ENCODE measurements around the gene EFNB3.

The EFNB3 gene

GRCh38 chr17:7719661-7720060, 14.7 kb downstream of the EFNB3 start:
- WGBS, 2 experiments, result 79 to 82% methylated on average over 9 of the region's 9 CpGs
- Histone ChIP-seq H3K4me1 (ENCODE audit: control insufficient read depth, insufficient read depth, low read length) (peaks cover 22% of the 10 kb centered on the region), H3K27me3 (ENCODE audit: control insufficient read depth, insufficient read depth, low read length, poor library complexity, severe bottlenecking) (peaks cover 16% of the 10 kb centered on the region), H3K4me3 (ENCODE audit: insufficient read depth, low read depth, low read length) (no peak overlapping the region), H3K27ac (ENCODE audit: insufficient read depth, low read depth, low read length, poor library complexity, severe bottlenecking) (no peak overlapping the region), H3K36me3 (ENCODE audit: control insufficient read depth, insufficient read depth, low read length) (no peaks in the 10 kb centered on the region), H3K9me3 (ENCODE audit: control insufficient read depth, low read length) (no peaks in the 10 kb centered on the region)

- Histone ChIP-seq H3K4me1 (ENCODE audit: control insufficient read depth, insufficient read depth, low read length) (peaks cover 17% of the 10 kb centered on the region), H3K9me3 (ENCODE audit: control insufficient read depth, low read length) (no peaks in the 10 kb centered on the region), H3K27ac (ENCODE audit: insufficient read depth, low read depth, low read length, poor library complexity, severe bottlenecking) (no peak overlapping the region), H3K27me3 (ENCODE audit: control insufficient read depth, insufficient read depth, low read length, poor library complexity, severe bottlenecking) (peaks cover 16% of the 10 kb centered on the region), H3K4me3 (ENCODE audit: insufficient read depth, low read depth, low read length) (no peak overlapping the region), H3K36me3 (ENCODE audit: control insufficient read depth, insufficient read depth, low read length) (no peaks in the 10 kb centered on the region)
- 78 to 79% methylated on average over 4 of the region's 4 CpGs for WGBS, 2 experiments
Measured at GRCh38 chr17:7720125-7720524, 15.1 kb downstream of the EFNB3 start.

- WGBS, 2 experiments, result 74 to 80% methylated on average over 2 of the region's 2 CpGs
- H3K36me3 ChIP-seq (ENCODE audit: control insufficient read depth, insufficient read depth, low read length), result no peaks in the 10 kb centered on the region
Measured at GRCh38 chr17:7721612-7722011, 16.6 kb downstream of the EFNB3 start.

GRCh38 chr17:7727886-7728285, 22.9 kb downstream of the EFNB3 start:
- Histone ChIP-seq H3K4me1 (ENCODE audit: control insufficient read depth, insufficient read depth, low read length) (no peaks in the 10 kb centered on the region), H3K27ac (ENCODE audit: insufficient read depth, low read depth, low read length, poor library complexity, severe bottlenecking) (no peak overlapping the region), H3K4me3 (ENCODE audit: insufficient read depth, low read depth, low read length) (no peak overlapping the region), H3K36me3 (ENCODE audit: control insufficient read depth, insufficient read depth, low read length) (no peaks in the 10 kb centered on the region), H3K27me3 (ENCODE audit: control insufficient read depth, insufficient read depth, low read length, poor library complexity, severe bottlenecking) (peaks cover 6% of the 10 kb centered on the region), H3K9me3 (ENCODE audit: control insufficient read depth, low read length) (no peaks in the 10 kb centered on the region)
- 92 to 94% methylated on average over 3 of the region's 3 CpGs for WGBS, 2 experiments

More at GRCh38 chr17:7721612-7722011, 16.6 kb downstream of the EFNB3 start:
- Histone ChIP-seq H3K4me3 (ENCODE audit: insufficient read depth, low read depth, low read length) (no peak overlapping the region), H3K4me1 (ENCODE audit: control insufficient read depth, insufficient read depth, low read length) (peaks cover 2% of the 10 kb centered on the region), H3K27me3 (ENCODE audit: control insufficient read depth, insufficient read depth, low read length, poor library complexity, severe bottlenecking) (peaks cover 16% of the 10 kb centered on the region), H3K27ac (ENCODE audit: insufficient read depth, low read depth, low read length, poor library complexity, severe bottlenecking) (no peak overlapping the region), H3K9me3 (ENCODE audit: control insufficient read depth, low read length) (no peaks in the 10 kb centered on the region)

- Histone ChIP-seq H3K9me3 (ENCODE audit: control insufficient read depth, low read length) (no peaks in the 10 kb centered on the region), H3K27ac (ENCODE audit: insufficient read depth, low read depth, low read length, poor library complexity, severe bottlenecking) (no peak overlapping the region), H3K4me1 (ENCODE audit: control insufficient read depth, insufficient read depth, low read length) (no peaks in the 10 kb centered on the region), H3K4me3 (ENCODE audit: insufficient read depth, low read depth, low read length) (no peak overlapping the region), H3K27me3 (ENCODE audit: control insufficient read depth, insufficient read depth, low read length, poor library complexity, severe bottlenecking) (peaks cover 8% of the 10 kb centered on the region), H3K36me3 (ENCODE audit: control insufficient read depth, insufficient read depth, low read length) (no peaks in the 10 kb centered on the region)
- WGBS, 2 experiments, result 50 to 77% methylated on average over 1 of the region's 1 CpG
Measured at GRCh38 chr17:7729816-7730215, 24.8 kb downstream of the EFNB3 start.

- 88 to 92% methylated on average over 14 of the region's 14 CpGs for WGBS, 2 experiments
- no peaks in the 10 kb centered on the region for H3K9me3 ChIP-seq (ENCODE audit: control insufficient read depth, low read length)
- no peak overlapping the region for H3K27ac ChIP-seq (ENCODE audit: insufficient read depth, low read depth, low read length, poor library complexity, severe bottlenecking)
- H3K27me3 ChIP-seq (ENCODE audit: control insufficient read depth, insufficient read depth, low read length, poor library complexity, severe bottlenecking), result peaks cover 18% of the 10 kb centered on the region
- no peak overlapping the region for H3K4me3 ChIP-seq (ENCODE audit: insufficient read depth, low read depth, low read length)
- no peaks in the 10 kb centered on the region for H3K36me3 ChIP-seq (ENCODE audit: control insufficient read depth, insufficient read depth, low read length)
- H3K4me1 ChIP-seq (ENCODE audit: control insufficient read depth, insufficient read depth, low read length), result no peaks in the 10 kb centered on the region
Measured at GRCh38 chr17:7732981-7733539, 28.1 kb downstream of the EFNB3 start.

- Histone ChIP-seq H3K27ac (ENCODE audit: insufficient read depth, low read depth, low read length, poor library complexity, severe bottlenecking) (no peak overlapping the region), H3K36me3 (ENCODE audit: control insufficient read depth, insufficient read depth, low read length) (no peaks in the 10 kb centered on the region), H3K4me3 (ENCODE audit: insufficient read depth, low read depth, low read length) (no peak overlapping the region), H3K9me3 (ENCODE audit: control insufficient read depth, low read length) (no peaks in the 10 kb centered on the region), H3K27me3 (ENCODE audit: control insufficient read depth, insufficient read depth, low read length, poor library complexity, severe bottlenecking) (peaks cover 18% of the 10 kb centered on the region), H3K4me1 (ENCODE audit: control insufficient read depth, insufficient read depth, low read length) (no peaks in the 10 kb centered on the region)
- WGBS, 2 experiments, result 92 to 94% methylated on average over 5 of the region's 5 CpGs
Measured at GRCh38 chr17:7737601-7738000, 32.6 kb downstream of the EFNB3 start.

- Histone ChIP-seq H3K27me3 (ENCODE audit: control insufficient read depth, insufficient read depth, low read length, poor library complexity, severe bottlenecking) (peaks cover 14% of the 10 kb centered on the region), H3K4me1 (ENCODE audit: control insufficient read depth, insufficient read depth, low read length) (no peaks in the 10 kb centered on the region), H3K27ac (ENCODE audit: insufficient read depth, low read depth, low read length, poor library complexity, severe bottlenecking) (no peak overlapping the region), H3K4me3 (ENCODE audit: insufficient read depth, low read depth, low read length) (no peak overlapping the region), H3K36me3 (ENCODE audit: control insufficient read depth, insufficient read depth, low read length) (no peaks in the 10 kb centered on the region), H3K9me3 (ENCODE audit: control insufficient read depth, low read length) (no peaks in the 10 kb centered on the region)
- 88 to 90% methylated on average over 14 of the region's 14 CpGs for WGBS, 2 experiments
Measured at GRCh38 chr17:7739746-7740145, 34.7 kb downstream of the EFNB3 start.

GRCh38 chr17:7740481-7741001, 35.5 kb downstream of the EFNB3 start:
- H3K36me3 ChIP-seq (ENCODE audit: control insufficient read depth, insufficient read depth, low read length), result no peaks in the 10 kb centered on the region
- H3K9me3 ChIP-seq (ENCODE audit: control insufficient read depth, low read length), result no peaks in the 10 kb centered on the region
- WGBS, 2 experiments, result 93% methylated on average over 42 of the region's 42 CpGs
- no peak overlapping the region for H3K4me3 ChIP-seq (ENCODE audit: insufficient read depth, low read depth, low read length)
- H3K27me3 ChIP-seq (ENCODE audit: control insufficient read depth, insufficient read depth, low read length, poor library complexity, severe bottlenecking), result peaks cover 14% of the 10 kb centered on the region
- no peaks in the 10 kb centered on the region for H3K4me1 ChIP-seq (ENCODE audit: control insufficient read depth, insufficient read depth, low read length)
- H3K27ac ChIP-seq (ENCODE audit: insufficient read depth, low read depth, low read length, poor library complexity, severe bottlenecking), result no peak overlapping the region

- no peaks in the 10 kb centered on the region for H3K9me3 ChIP-seq (ENCODE audit: control insufficient read depth, low read length)
- H3K4me3 ChIP-seq (ENCODE audit: insufficient read depth, low read depth, low read length), result no peak overlapping the region
- WGBS, 2 experiments, result 93 to 94% methylated on average over 10 of the region's 10 CpGs
Measured at GRCh38 chr17:7742729-7743128, 37.7 kb downstream of the EFNB3 start.

More at GRCh38 chr17:7742729-7743128, 37.7 kb downstream of the EFNB3 start:
- Histone ChIP-seq H3K36me3 (ENCODE audit: control insufficient read depth, insufficient read depth, low read length) (no peaks in the 10 kb centered on the region), H3K27me3 (ENCODE audit: control insufficient read depth, insufficient read depth, low read length, poor library complexity, severe bottlenecking) (peaks cover 5% of the 10 kb centered on the region), H3K4me1 (ENCODE audit: control insufficient read depth, insufficient read depth, low read length) (no peaks in the 10 kb centered on the region), H3K27ac (ENCODE audit: insufficient read depth, low read depth, low read length, poor library complexity, severe bottlenecking) (no peak overlapping the region)
